ENCODE results near the gene FCRL2.

FCRL2 gene, protein sequence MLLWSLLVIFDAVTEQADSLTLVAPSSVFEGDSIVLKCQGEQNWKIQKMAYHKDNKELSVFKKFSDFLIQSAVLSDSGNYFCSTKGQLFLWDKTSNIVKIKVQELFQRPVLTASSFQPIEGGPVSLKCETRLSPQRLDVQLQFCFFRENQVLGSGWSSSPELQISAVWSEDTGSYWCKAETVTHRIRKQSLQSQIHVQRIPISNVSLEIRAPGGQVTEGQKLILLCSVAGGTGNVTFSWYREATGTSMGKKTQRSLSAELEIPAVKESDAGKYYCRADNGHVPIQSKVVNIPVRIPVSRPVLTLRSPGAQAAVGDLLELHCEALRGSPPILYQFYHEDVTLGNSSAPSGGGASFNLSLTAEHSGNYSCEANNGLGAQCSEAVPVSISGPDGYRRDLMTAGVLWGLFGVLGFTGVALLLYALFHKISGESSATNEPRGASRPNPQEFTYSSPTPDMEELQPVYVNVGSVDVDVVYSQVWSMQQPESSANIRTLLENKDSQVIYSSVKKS

GRCh38 chr1:157776971-157777391, at the start of gene FCRL2:
FCRL2 (minus strand) TSS chr1:157777132; CDS start chr1:157777073, 59 bp downstream.
- DNase-seq, result no peak

GRCh38 chr1:157820299-157820698, 43.4 kb upstream of the FCRL2 start:
- DNase-seq, result no peak

GRCh38 chr1:157819896-157820295, 43.0 kb upstream of the FCRL2 start, which contains the start of gene FCRL1:
FCRL1 (minus strand) TSS chr1:157820120; CDS start chr1:157820037, 83 bp downstream.
- no peak for DNase-seq

- DNase-seq, result no peak
Measured at GRCh38 chr1:157819215-157819614, 42.3 kb upstream of the FCRL2 start.

DNA sequence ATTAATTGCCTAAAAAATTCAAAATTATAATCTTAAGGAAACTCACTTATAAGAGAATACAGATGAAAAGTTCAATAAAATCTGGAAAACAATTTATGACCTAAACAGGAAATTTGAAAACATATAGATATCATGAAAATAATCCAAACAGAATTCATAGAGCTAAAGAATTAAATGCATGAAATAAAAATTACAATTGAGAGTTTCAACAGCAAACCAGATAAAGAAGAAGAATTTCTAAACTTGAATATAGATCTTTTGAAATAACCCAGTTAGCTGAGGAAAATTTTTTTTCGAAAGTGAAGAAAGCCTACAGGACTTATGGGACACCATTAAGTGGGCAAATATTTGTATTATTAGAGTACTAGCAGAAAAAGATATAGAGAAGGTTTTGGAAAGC, 36.3 kb upstream of the FCRL2 start:
- DNase-seq, result no peak

DNA sequence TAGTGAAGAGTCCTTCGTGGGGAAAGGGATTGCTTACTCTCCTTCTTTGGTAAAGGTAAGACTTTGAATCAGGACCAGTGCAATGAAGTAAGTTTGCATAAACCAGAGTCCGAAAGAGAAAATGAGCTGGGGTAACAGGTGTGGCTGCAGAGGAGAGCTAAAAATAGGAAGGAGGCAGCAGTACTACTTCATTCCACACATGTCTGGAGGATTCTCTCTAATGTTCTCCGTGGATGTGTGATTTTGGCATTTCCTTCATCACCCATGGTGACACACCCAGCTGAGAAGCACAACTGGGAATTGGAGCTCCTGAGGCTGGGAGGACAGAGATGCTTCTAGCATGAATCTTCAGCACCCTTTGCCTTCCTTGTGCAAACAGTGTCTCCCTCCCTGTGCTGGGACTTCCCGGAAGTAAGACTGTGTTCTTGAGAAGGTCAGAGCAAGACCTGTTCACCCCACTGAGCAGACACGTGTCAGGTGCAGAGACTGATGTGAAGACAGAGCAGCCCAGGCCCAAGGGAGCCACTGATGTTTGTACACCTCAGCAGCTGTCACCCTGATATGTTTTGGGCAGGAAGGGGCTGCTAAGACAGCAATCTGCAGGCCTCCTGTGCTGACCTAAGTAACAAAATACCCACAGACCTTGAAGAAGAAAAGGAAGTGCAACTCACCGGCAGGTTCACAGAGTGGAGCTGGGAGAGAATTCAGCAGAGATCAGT, 29.7 kb upstream of the FCRL2 start:
- DNase-seq, result no peak

DNA sequence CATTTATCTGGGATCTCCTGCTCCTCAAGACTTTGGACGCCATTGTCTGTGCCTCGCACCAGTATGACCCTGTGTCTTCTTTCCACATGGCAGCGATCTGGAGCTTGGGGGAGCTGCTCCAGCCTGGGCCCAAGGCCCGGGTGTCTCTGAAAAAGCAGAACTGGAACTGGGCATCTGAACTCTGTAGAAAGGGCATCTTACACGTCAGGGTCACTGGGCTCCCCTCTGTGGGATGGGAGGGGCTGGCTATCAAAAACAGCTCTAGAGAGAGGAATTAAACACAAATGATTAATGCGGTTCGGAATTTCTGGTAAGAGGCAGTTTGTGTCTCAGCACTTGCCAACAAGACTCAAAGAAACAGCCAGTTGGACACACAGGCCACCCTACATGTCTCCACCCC, 26.9 kb upstream of the FCRL2 start:
- no peak for DNase-seq

DNA sequence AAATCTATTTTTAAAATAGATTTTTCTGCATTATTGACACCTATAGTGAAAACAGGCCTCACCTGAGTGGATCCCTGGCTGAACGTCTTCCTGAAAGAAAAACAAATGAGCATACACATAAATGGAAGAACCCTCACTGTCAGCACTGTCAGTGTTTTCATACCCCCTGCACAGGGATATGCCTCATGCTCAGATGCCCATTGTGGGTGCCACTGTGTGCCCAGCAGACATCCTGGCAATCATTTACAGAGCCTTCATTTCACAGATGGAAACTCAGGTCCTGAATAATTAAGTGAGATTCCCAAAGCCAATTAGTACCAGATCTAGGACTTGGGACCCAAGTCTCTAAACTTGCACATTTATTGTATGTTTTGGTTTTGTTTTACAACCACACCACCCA, 23.1 kb upstream of the FCRL2 start:
- no peak for DNase-seq

GRCh38 chr1:157798211-157798610, 21.3 kb upstream of the FCRL2 start:
- DNase-seq, result no peak

DNA sequence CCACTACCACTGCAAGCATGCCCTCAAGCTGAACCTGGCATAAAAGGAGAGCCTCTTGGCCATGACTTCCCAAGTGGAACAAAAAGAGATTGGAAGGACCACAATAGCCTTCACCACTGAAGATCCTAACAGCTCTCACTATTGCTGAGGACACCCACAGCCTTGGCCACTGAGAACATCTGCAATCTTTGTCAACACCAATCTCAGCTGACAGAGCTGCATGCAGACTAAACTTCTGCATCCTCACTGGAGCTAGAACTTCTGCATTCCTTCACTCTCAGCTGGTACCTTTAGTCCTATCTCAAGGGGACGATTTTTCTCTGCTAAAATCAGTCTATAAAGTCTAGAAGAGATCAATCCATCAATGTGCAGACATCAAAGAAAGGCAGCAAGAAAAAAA, 8.3 kb upstream of the FCRL2 start:
- no peak for DNase-seq

DNA sequence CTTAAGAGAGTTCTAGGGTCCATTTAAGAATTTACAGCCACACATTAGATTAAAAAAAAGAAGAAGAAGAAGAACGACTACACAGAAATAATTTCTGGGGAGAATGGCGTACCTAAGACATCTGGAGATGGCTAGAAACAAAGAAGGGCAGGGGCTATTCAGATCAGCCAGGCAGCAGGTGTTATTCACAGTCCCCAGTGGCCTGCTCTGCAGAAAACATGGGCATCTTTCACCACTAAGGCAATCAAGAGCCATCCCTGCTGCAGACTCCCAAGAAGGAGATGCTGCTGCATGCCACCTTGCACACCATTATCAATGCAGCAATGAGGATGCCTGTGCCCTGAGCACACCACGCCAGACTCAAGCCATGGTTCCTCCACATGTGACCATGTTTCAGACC, 7.9 kb upstream of the FCRL2 start:
- DNase-seq, result no peak

DNA sequence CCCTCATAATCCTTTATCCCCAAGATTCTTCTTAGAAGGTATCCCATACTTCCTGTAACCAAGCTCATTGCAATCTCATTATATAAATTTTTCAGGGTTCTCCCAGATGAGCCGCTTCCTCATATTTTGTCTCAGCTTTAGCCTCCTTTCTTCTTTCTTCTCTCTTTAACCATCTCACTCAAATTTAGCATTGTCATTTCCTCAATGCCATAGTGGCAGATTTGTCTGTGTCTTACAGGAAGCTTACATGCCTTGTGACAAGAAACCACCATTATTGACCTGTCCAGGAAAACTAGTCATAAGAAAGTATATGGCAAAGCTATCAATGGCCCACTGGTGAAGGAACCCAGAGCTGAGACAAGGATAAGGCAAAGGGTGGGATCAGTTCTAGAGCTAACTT, 6.0 kb upstream of the FCRL2 start:
- DNase-seq, result no peak

GRCh38 chr1:157781048-157781447, 4.1 kb upstream of the FCRL2 start:
- no peak for DNase-seq

DNA sequence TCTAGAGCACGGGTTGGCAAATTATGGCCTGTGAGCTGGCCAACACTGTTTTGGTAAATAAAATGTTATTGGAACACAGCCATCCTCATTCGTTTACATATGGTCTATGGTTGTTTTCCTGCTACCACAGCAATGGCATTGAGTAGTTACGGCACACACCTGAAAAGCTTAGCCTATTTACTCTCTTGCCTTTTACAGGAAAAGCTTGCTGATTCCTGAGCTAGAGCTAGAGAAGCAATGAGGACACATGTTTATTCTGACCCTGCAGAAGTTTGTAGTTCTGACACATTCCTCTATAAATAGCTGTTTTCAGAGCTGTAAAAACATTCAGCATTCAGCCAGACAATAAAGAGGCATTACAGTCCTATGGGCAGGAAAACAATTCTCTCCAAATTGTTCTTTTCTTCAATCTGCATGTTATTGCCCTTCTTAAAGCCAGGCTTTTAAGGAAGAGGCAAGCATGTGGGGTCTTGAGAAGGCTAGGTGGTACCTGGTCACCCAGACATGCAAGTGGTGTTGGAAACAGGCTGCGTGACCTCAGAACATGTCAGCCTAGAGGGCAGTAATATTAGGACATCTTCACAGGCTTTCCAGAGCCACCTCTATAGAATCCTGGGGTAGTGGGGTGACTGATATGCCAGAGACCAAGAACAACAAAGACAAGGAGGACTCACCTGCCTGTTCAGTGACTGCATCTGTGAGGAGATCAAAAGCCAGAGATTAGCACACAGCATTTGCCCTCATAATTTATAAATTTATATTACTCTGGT, 1.6 kb downstream of the FCRL2 start:
- DNase-seq, result no peak

DNA sequence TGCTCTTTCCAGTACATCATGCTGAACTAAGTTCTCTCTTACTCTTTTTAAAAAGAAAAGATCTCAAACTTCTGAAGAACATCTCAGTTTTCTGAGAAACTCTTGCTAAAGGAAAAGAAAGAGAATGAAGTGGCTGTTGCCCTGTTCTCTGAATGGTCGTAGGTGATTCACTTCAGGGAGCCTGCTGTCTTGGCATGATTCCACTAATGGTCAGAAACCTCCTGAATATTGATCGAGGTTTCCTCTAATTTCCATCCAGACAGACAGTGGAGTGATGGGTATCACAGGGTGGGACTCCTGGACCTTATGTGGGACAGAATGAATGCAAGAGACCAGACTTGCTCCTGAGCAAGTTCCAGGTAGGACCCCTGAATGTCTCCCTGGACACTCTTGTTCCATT, 2.5 kb downstream of the FCRL2 start:
- no peak for DNase-seq

GRCh38 chr1:157773493-157774350, 3.2 kb downstream of the FCRL2 start:
- DNase-seq, result no peak

DNA sequence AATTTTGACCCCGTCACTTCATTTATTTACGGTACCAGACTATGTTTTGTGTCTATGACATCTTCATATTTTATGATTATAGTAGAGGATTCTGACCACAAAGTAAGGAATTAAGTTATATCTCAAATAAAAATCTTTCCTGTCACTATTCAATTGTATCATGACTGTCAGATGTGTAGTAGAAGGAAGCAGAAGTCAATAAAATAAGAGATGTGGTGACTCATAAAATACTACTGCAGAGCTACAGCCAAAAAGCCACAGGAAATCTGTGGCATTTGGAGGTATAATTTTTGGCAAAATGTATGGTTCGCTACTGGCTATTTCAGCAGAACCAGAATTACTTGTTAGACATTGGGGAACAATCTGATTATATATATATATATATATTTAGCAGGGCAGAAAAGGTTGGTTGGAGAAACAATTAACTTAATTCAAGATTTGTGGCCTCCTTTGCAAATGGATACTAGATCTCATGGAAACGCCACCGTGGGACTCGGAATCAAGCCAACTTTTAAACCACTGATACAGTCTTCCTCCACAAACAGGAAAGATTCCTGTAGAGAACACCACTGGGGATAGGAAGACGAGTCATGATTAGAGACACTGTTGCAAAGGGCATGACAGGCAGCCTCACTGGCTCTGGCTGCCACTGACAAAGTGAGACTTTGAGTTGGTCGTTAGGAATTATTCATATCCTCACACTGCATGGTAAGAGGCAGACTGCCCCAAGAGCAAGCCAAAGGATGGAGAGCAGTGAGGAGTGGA, 5.1 kb downstream of the FCRL2 start:
- DNase-seq, result no peak

DNA sequence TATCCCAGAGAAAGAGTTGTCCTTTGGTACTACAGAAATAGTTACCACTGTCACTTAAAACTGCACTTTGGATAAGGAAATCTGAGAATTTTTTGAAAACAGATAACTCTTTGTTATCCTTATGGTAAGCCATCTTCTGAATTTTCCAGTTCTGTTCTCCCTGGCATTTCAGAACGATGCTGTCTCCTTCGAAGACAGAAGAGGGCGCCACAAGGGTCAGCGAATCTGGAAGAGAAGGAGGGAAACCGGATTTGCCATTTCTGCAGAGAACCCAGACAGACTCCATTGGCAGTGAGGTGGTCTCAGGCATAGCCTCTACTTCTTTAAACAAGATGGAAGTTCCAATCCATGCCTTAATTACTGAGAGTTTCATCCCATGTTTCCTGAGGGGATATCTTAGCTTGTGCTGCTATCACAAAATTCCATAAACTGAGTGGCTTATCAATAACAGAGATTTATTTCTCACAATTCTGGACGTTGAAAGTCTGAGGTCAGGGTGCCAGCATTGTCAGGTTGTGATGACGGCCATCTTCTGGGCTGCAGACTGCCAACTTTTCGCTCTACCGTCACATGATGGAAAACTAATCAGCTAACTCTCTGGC, 6.4 kb downstream of the FCRL2 start:
- DNase-seq, result no peak

DNA sequence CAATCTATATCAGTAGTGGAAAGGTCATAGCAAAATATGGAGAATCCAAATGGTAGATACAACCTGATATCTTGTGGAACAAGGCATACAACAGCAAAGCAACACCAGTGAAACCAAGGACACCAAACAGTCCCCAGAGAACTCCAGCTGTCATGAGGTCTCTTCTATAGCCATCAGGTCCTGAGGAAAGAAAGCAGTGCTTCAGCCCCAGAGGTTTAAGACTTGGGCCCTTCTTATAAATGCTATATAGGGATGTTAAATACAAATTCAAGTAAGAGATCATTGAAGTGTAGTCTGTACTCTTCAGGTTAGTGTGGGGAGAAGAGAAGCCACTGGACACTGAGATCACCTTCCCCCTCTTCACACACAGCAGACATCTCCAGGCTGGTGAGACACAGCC, 10.1 kb downstream of the FCRL2 start:
- no peak for DNase-seq

GRCh38 chr1:157758018-157758417, 18.9 kb downstream of the FCRL2 start:
- DNase-seq, result no peak

- no peak for DNase-seq
Measured at GRCh38 chr1:157753611-157754010, 23.3 kb downstream of the FCRL2 start.
